ENCODE measurements around the gene CCDC141.
"Not testable (repeated sequence)": the region's sequence is repeated elsewhere in the genome, so short reads cannot be mapped to it uniquely, and the experiment has no call there.

Gene CCDC141

GRCh38 chr2:178990533-178991241, 59.2 kb downstream of the CCDC141 start:
- H3K36me3 ChIP-seq (ENCODE audit: insufficient read depth, low read length) = no peaks in the 10 kb centered on the region
- TF ChIP-seq CTCF (IDR thresholded peaks at IDR 0.05; ENCODE audit: borderline replicate concordance, extremely low read depth, low read length, poor library complexity, severe bottlenecking) (no peak), EZH2 (IDR thresholded peaks at IDR 0.05; ENCODE audit: borderline replicate concordance, low read depth, low read length, severe bottlenecking) (no peak)
- no peaks in the 10 kb centered on the region for H3K27me3 ChIP-seq (ENCODE audit: insufficient read depth, low read length, poor library complexity)
- H3K4me3 ChIP-seq (ENCODE audit: low read depth in 1 of 2, low read length in 2 of 2) = no peak overlapping the region
- no peaks in the 10 kb centered on the region for H4K20me1 ChIP-seq (ENCODE audit: insufficient read depth, low read length)
- H3K9me3 ChIP-seq (ENCODE audit: insufficient read depth, low read length, severe bottlenecking) = peaks cover 7% of the 10 kb centered on the region
- ATAC-seq (ENCODE audit: insufficient read depth, low read depth) (no peak; the same call in 2 of the 3 replicates), DNase-seq (no peak)
- H3K79me2 ChIP-seq (ENCODE audit: insufficient read depth, low read length) = no peaks in the 10 kb centered on the region
- no peak overlapping the region for H3K4me2 ChIP-seq (ENCODE audit: insufficient read depth, low read length)
- H3K27ac ChIP-seq (ENCODE audit: low read length) = no peak overlapping the region
- H3K9ac ChIP-seq (ENCODE audit: low read depth, low read length) = no peak overlapping the region
- no peaks in the 10 kb centered on the region for H3K4me1 ChIP-seq (ENCODE audit: insufficient read depth, low read length)
- no peak overlapping the region for H2AFZ ChIP-seq (ENCODE audit: low read depth, low read length)

GRCh38 chr2:178989424-178989823, 60.5 kb downstream of the CCDC141 start:
- ATAC-seq (ENCODE audit: insufficient read depth, low read depth); H3K4me1 ChIP-seq (ENCODE audit: insufficient read depth, low read length); H3K36me3 ChIP-seq (ENCODE audit: insufficient read depth, low read length); H3K27me3 ChIP-seq (ENCODE audit: insufficient read depth, low read length, poor library complexity); H3K9ac ChIP-seq (ENCODE audit: low read depth, low read length); H4K20me1 ChIP-seq (ENCODE audit: insufficient read depth, low read length); H3K27ac ChIP-seq (ENCODE audit: low read length); H3K9me3 ChIP-seq (ENCODE audit: insufficient read depth, low read length, severe bottlenecking); DNase-seq; H3K79me2 ChIP-seq (ENCODE audit: insufficient read depth, low read length); H3K4me2 ChIP-seq (ENCODE audit: insufficient read depth, low read length); H3K4me3 ChIP-seq (ENCODE audit: low read depth in 1 of 2, low read length in 2 of 2); H2AFZ ChIP-seq (ENCODE audit: low read depth, low read length): not testable (repeated sequence)

GRCh38 chr2:178982652-178983051, 67.3 kb downstream of the CCDC141 start:
- not testable (repeated sequence) for H3K27ac ChIP-seq (ENCODE audit: low read length); H4K20me1 ChIP-seq (ENCODE audit: insufficient read depth, low read length); H3K4me2 ChIP-seq (ENCODE audit: insufficient read depth, low read length); H3K4me3 ChIP-seq (ENCODE audit: low read depth in 1 of 2, low read length in 2 of 2); H3K4me1 ChIP-seq (ENCODE audit: insufficient read depth, low read length); H3K79me2 ChIP-seq (ENCODE audit: insufficient read depth, low read length); H2AFZ ChIP-seq (ENCODE audit: low read depth, low read length); H3K27me3 ChIP-seq (ENCODE audit: insufficient read depth, low read length, poor library complexity); H3K36me3 ChIP-seq (ENCODE audit: insufficient read depth, low read length); H3K9ac ChIP-seq (ENCODE audit: low read depth, low read length); H3K9me3 ChIP-seq (ENCODE audit: insufficient read depth, low read length, severe bottlenecking); ATAC-seq (ENCODE audit: insufficient read depth, low read depth)
- peak; percentile 10 for DNase-seq

DNA sequence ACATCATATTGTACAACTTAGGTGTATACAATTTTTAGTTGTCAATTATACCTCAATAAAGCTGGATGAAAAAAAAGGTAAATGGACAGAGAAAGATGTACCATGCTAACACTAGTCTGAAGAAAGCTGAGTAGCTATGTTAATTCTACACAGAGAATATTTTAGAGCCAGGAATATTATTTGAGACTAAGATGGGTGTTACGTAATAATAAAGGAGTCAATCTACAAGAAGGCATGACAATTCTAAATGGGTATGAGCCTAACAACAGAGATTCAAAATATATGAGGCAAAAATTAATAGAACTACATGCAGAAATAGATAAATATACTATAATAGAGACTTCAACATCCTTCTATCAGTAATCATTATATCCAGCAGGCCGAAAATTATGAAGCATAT, 69.1 kb downstream of the CCDC141 start:
- Histone ChIP-seq H3K4me1 (ENCODE audit: insufficient read depth, low read length) (no peaks in the 10 kb centered on the region), H3K9ac (ENCODE audit: low read depth, low read length) (no peak overlapping the region), H4K20me1 (ENCODE audit: insufficient read depth, low read length) (no peaks in the 10 kb centered on the region), H3K9me3 (ENCODE audit: insufficient read depth, low read length, severe bottlenecking) (no peaks in the 10 kb centered on the region), H3K4me2 (ENCODE audit: insufficient read depth, low read length) (no peak overlapping the region), H3K36me3 (ENCODE audit: insufficient read depth, low read length) (no peaks in the 10 kb centered on the region), H3K27me3 (ENCODE audit: insufficient read depth, low read length, poor library complexity) (no peaks in the 10 kb centered on the region), H3K79me2 (ENCODE audit: insufficient read depth, low read length) (no peaks in the 10 kb centered on the region), H3K4me3 (ENCODE audit: low read depth in 1 of 2, low read length in 2 of 2) (no peak overlapping the region), H3K27ac (ENCODE audit: low read length) (no peak overlapping the region), H2AFZ (ENCODE audit: low read depth, low read length) (no peak overlapping the region)
- ATAC-seq (ENCODE audit: insufficient read depth, low read depth) (no peak), DNase-seq (no peak)
- no peak for TF ChIP-seq EZH2 (IDR thresholded peaks at IDR 0.05; ENCODE audit: borderline replicate concordance, low read depth, low read length, severe bottlenecking)
- no peak for TF ChIP-seq CTCF (IDR thresholded peaks at IDR 0.05; ENCODE audit: borderline replicate concordance, extremely low read depth, low read length, poor library complexity, severe bottlenecking)
